ENCODE measurements around the gene TTBK1. TPM values are rescaled to one million over a fixed set of nuclear protein-coding genes. Genes with fewer than 3 reads are reported as not detected.

The TTBK1 gene
- total RNA-seq, 2 experiments from 2014 or later: 0.09 to 0.11 TPM

DNA sequence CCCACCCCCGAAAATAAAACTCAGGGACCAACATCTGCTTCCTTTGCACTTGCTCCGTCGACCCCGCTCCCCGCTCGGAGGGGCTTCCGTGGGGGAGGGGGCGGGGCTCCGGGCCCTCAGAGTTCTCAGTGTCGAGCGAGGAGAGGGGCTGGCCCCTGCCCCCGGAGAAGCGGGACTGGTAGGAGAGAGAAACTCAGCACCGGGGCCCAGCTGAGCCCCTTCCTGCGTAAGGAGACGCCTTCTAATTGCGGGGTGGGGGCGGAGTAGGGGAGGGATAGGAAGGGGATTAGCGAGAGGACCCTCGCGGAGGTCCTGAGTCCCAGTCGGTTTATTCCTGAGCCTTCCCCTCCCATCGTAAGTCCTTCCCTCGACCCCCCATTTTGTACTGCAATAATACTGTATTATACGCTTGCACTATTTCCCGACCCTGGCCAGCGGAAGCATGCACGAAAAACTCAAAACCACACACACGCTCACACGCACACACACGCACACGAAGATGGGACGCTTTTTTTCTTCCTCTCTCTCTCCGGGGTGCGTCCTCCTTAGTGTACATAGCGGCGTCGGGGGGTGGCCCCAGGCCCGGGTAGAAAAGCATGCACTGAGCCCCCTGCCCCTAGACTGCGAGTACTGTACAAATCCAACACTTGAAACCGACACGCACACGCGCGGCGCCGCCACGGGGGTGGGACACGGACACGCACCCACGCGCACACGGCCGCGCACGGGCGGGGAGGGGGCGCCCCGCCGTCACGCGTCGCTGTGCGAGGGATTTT is 32.7 kb downstream of the TTBK1 start:
- ChIA-PET CTCF (no interaction called here), POLR2A (no interaction called here)
- Mint-ChIP-seq H3K9me3 (no peaks in the 10 kb centered on the region), H3K36me3 (ENCODE audit: low read depth) (no peaks in the 10 kb centered on the region), H3K27ac (peak overlapping the region; percentile 1), H3K4me1 (ENCODE audit: low read depth) (peaks cover 8% of the 10 kb centered on the region), H3K27me3 (peaks cover 34% of the 10 kb centered on the region), H3K4me3 (peak overlapping the region; percentile 64)
- ATAC-seq (peak; percentile 52), DNase-seq (peak; percentile 64)
- TF ChIP-seq, protein P1, sequence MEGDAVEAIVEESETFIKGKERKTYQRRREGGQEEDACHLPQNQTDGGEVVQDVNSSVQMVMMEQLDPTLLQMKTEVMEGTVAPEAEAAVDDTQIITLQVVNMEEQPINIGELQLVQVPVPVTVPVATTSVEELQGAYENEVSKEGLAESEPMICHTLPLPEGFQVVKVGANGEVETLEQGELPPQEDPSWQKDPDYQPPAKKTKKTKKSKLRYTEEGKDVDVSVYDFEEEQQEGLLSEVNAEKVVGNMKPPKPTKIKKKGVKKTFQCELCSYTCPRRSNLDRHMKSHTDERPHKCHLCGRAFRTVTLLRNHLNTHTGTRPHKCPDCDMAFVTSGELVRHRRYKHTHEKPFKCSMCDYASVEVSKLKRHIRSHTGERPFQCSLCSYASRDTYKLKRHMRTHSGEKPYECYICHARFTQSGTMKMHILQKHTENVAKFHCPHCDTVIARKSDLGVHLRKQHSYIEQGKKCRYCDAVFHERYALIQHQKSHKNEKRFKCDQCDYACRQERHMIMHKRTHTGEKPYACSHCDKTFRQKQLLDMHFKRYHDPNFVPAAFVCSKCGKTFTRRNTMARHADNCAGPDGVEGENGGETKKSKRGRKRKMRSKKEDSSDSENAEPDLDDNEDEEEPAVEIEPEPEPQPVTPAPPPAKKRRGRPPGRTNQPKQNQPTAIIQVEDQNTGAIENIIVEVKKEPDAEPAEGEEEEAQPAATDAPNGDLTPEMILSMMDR (IDR thresholded peaks at IDR 0.05): no peak
- intact Hi-C loops (cut with micrococcal nuclease): no loop called here

DNA sequence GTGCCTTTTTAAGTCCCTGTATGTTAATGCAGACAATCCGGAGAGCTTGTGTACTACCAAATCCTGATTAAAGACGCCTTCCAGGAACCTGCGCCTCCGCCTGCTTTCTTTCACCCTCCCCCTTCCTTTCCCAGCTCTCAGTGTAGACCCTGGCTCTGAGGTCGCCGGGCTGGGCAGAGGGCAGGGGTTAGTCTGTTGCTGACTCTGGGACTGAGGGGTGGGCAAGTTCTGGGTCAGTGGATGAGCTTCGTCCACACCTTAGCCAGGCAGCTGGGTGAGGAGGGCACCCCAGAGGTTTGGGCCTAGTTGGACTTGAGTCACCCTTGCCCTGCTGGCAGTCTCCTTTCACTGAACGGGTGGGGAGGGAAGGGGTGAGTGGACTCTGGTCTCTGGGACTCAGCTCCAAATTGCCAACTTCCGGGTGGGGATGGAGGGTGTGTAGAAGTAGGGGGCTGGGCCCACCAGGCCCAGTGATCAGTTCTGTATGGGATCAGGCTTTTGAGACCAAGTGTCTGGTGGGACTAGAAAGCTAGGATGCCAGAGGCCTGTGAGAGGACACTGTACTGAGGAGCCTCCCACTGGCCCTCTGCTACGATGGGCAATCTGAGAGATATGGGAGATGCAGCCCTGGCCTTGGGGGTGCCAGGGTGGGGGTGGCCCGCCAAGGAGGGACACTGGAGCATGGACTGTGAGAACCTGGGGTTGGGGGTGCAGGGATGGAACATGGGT is 33.5 kb downstream of the TTBK1 start:
- ATAC-seq (no peak), DNase-seq (no peak)
- no peaks in the 10 kb centered on the region for H3K9me3 Mint-ChIP-seq
- TF ChIP-seq, protein P1 (IDR thresholded peaks at IDR 0.05): no peak
- CTCF ChIA-PET: no interaction called here
- intact Hi-C loops (cut with micrococcal nuclease): no loop called here
- H3K27me3 Mint-ChIP-seq: peaks cover 37% of the 10 kb centered on the region
- no peak overlapping the region for H3K27ac Mint-ChIP-seq
- H3K36me3 Mint-ChIP-seq (ENCODE audit: low read depth): no peaks in the 10 kb centered on the region
- POLR2A ChIA-PET: no interaction called here
- peaks cover 8% of the 10 kb centered on the region for H3K4me1 Mint-ChIP-seq (ENCODE audit: low read depth)
- H3K4me3 Mint-ChIP-seq: no peak overlapping the region

- Mint-ChIP-seq H3K27ac (no peak overlapping the region), H3K4me3 (no peak overlapping the region), H3K4me1 (ENCODE audit: low read depth) (peaks cover 8% of the 10 kb centered on the region), H3K27me3 (peaks cover 34% of the 10 kb centered on the region), H3K9me3 (no peaks in the 10 kb centered on the region), H3K36me3 (ENCODE audit: low read depth) (no peaks in the 10 kb centered on the region)
- DNase-seq: no peak
- intact Hi-C loops (cut with micrococcal nuclease): no loop called here
- no peak for ATAC-seq
- POLR2A ChIA-PET: no interaction called here
- TF ChIP-seq, protein P1 (IDR thresholded peaks at IDR 0.05): no peak
- CTCF ChIA-PET: no interaction called here
Observed at GRCh38 chr6:43277306-43277642, 34.0 kb downstream of the TTBK1 start.

- CTCF ChIA-PET: interaction anchor here (0.8 kb wide), 1 partner anchor 229 kb away, joined by 3 read pairs; no protein-coding TSS in a partner anchor
- TF ChIP-seq, protein P1 (IDR thresholded peaks at IDR 0.05): no peak
- Mint-ChIP-seq H3K4me1 (ENCODE audit: low read depth) (peaks cover 8% of the 10 kb centered on the region), H3K27me3 (peaks cover 37% of the 10 kb centered on the region), H3K9me3 (no peaks in the 10 kb centered on the region), H3K4me3 (no peak overlapping the region), H3K27ac (no peak overlapping the region), H3K36me3 (ENCODE audit: low read depth) (no peaks in the 10 kb centered on the region)
- intact Hi-C loops (cut with micrococcal nuclease): no loop called here
- DNase-seq (no peak), ATAC-seq (no peak)
- POLR2A ChIA-PET: no interaction called here
Observed at GRCh38 chr6:43277643-43278523, 34.6 kb downstream of the TTBK1 start.

All from activated CD8-positive, alpha-beta T cell treated with anti-CD3 and anti-CD28 coated beads for 36 hours (primary cell).